ENCODE results near the gene KLHL29. TPM values are rescaled to one million over a fixed set of nuclear protein-coding genes. Genes with fewer than 3 reads are reported as not detected.
"Not testable (repeated sequence)": the region's sequence is repeated elsewhere in the genome, so short reads cannot be mapped to it uniquely, and the experiment has no call there.

The KLHL29 gene
- total RNA-seq, result 1 to 10 TPM; 4.1 to 4.4 TPM

GRCh38 chr2:23384551-23385343, at the start of gene KLHL29:
TSS of gene KLHL29 (plus strand) at chr2:23385179. CDS start at chr2:23562197, 177,018 bp downstream.
- CTCF ChIA-PET, result no interaction called here
- Mint-ChIP-seq H3K4me3 (peak within 1 kb of the TSS; percentile 63), H3K9me3 (ENCODE audit: insufficient read depth) (peaks cover 3% of the 10 kb centered on the region), H3K36me3 (ENCODE audit: low read depth) (peaks cover 4% of the 10 kb centered on the region), H3K27me3 (ENCODE audit: low read depth) (peaks cover 53% of the 10 kb centered on the region), H3K27ac (no peak within 1 kb of the TSS), H3K4me1 (ENCODE audit: low read depth) (peaks cover 27% of the 10 kb centered on the region)
- POLR2A ChIA-PET, result no interaction called here
- ATAC-seq (peak; percentile 83), DNase-seq (peak; percentile 71)

- Mint-ChIP-seq H3K4me3 (no peak overlapping the region), H3K9me3 (ENCODE audit: insufficient read depth) (no peaks in the 10 kb centered on the region), H3K27ac (no peak overlapping the region), H3K4me1 (ENCODE audit: low read depth) (no peaks in the 10 kb centered on the region), H3K27me3 (ENCODE audit: low read depth) (peaks cover 2% of the 10 kb centered on the region), H3K36me3 (ENCODE audit: low read depth) (no peaks in the 10 kb centered on the region)
- ChIA-PET CTCF (no interaction called here), POLR2A (no interaction called here)
- ATAC-seq (no peak), DNase-seq (no peak)
Observed at GRCh38 chr2:23335550-23335949, 49.4 kb upstream of the KLHL29 start.

- Mint-ChIP-seq H3K27me3 (ENCODE audit: low read depth) (peaks cover 27% of the 10 kb centered on the region), H3K4me1 (ENCODE audit: low read depth) (no peaks in the 10 kb centered on the region), H3K9me3 (ENCODE audit: insufficient read depth) (no peaks in the 10 kb centered on the region), H3K27ac (no peak overlapping the region), H3K4me3 (no peak overlapping the region), H3K36me3 (ENCODE audit: low read depth) (no peaks in the 10 kb centered on the region)
- POLR2A ChIA-PET, result no interaction called here
- CTCF ChIA-PET, result no interaction called here
- no peak for ATAC-seq
- no peak for DNase-seq
Observed at GRCh38 chr2:23342075-23342474, 42.9 kb upstream of the KLHL29 start.

GRCh38 chr2:23346029-23346428, 39.0 kb upstream of the KLHL29 start:
- CTCF ChIA-PET, result no interaction called here
- POLR2A ChIA-PET, result no interaction called here
- no peaks in the 10 kb centered on the region for H3K4me1 Mint-ChIP-seq (ENCODE audit: low read depth)
- H3K27me3 Mint-ChIP-seq (ENCODE audit: low read depth), result peaks cover 27% of the 10 kb centered on the region
- H3K36me3 Mint-ChIP-seq (ENCODE audit: low read depth), result no peaks in the 10 kb centered on the region
- H3K9me3 Mint-ChIP-seq (ENCODE audit: insufficient read depth), result no peaks in the 10 kb centered on the region
- no peak overlapping the region for H3K27ac Mint-ChIP-seq
- DNase-seq (no peak), ATAC-seq (no peak)
- no peak overlapping the region for H3K4me3 Mint-ChIP-seq

- ATAC-seq (no peak), DNase-seq (no peak)
- Mint-ChIP-seq H3K4me1 (ENCODE audit: low read depth) (no peaks in the 10 kb centered on the region), H3K27ac (no peak overlapping the region), H3K36me3 (ENCODE audit: low read depth) (no peaks in the 10 kb centered on the region), H3K9me3 (ENCODE audit: insufficient read depth) (no peaks in the 10 kb centered on the region), H3K27me3 (ENCODE audit: low read depth) (peaks cover 25% of the 10 kb centered on the region), H3K4me3 (no peak overlapping the region)
- POLR2A ChIA-PET, result no interaction called here
- CTCF ChIA-PET, result no interaction called here
Observed at GRCh38 chr2:23346781-23347180, 38.2 kb upstream of the KLHL29 start.

GRCh38 chr2:23347471-23348092, 37.4 kb upstream of the KLHL29 start:
- DNase-seq, result no peak
- Mint-ChIP-seq H3K4me3 (no peak overlapping the region), H3K27ac (no peak overlapping the region), H3K27me3 (ENCODE audit: low read depth) (peaks cover 25% of the 10 kb centered on the region), H3K4me1 (ENCODE audit: low read depth) (no peaks in the 10 kb centered on the region), H3K36me3 (ENCODE audit: low read depth) (no peaks in the 10 kb centered on the region), H3K9me3 (ENCODE audit: insufficient read depth) (no peaks in the 10 kb centered on the region)
- CTCF ChIA-PET, result no interaction called here
- no peak for ATAC-seq
- POLR2A ChIA-PET, result no interaction called here

- peaks cover 27% of the 10 kb centered on the region for H3K27me3 Mint-ChIP-seq (ENCODE audit: low read depth)
- H3K4me1 Mint-ChIP-seq (ENCODE audit: low read depth); H3K36me3 Mint-ChIP-seq (ENCODE audit: low read depth); H3K9me3 Mint-ChIP-seq (ENCODE audit: insufficient read depth); H3K27ac Mint-ChIP-seq; POLR2A ChIA-PET; DNase-seq; ATAC-seq; H3K4me3 Mint-ChIP-seq; CTCF ChIA-PET: not testable (repeated sequence)
Observed at GRCh38 chr2:23348093-23348481, 36.9 kb upstream of the KLHL29 start.

GRCh38 chr2:23349508-23349907, 35.5 kb upstream of the KLHL29 start:
- Mint-ChIP-seq H3K4me3 (no peak overlapping the region), H3K36me3 (ENCODE audit: low read depth) (no peaks in the 10 kb centered on the region), H3K27ac (no peak overlapping the region), H3K4me1 (ENCODE audit: low read depth) (no peaks in the 10 kb centered on the region), H3K9me3 (ENCODE audit: insufficient read depth) (no peaks in the 10 kb centered on the region), H3K27me3 (ENCODE audit: low read depth) (peaks cover 26% of the 10 kb centered on the region)
- CTCF ChIA-PET, result interaction anchor here (1.4 kb wide), 1 partner anchor 20 kb away, joined by 3 read pairs; no protein-coding TSS in a partner anchor
- no peak for DNase-seq
- no peak for ATAC-seq
- POLR2A ChIA-PET, result no interaction called here

- POLR2A ChIA-PET, result no interaction called here
- ATAC-seq (no peak), DNase-seq (no peak)
- H3K27me3 Mint-ChIP-seq (ENCODE audit: low read depth), result peaks cover 24% of the 10 kb centered on the region
- no peak overlapping the region for H3K4me3 Mint-ChIP-seq
- CTCF ChIA-PET, result interaction anchor here (1.4 kb wide), 1 partner anchor 20 kb away, joined by 3 read pairs; no protein-coding TSS in a partner anchor
- H3K36me3 Mint-ChIP-seq (ENCODE audit: low read depth), result no peaks in the 10 kb centered on the region
- no peaks in the 10 kb centered on the region for H3K9me3 Mint-ChIP-seq (ENCODE audit: insufficient read depth)
- no peak overlapping the region for H3K27ac Mint-ChIP-seq
- no peaks in the 10 kb centered on the region for H3K4me1 Mint-ChIP-seq (ENCODE audit: low read depth)
Observed at GRCh38 chr2:23350041-23350791, 34.8 kb upstream of the KLHL29 start.

- peaks cover 22% of the 10 kb centered on the region for H3K27me3 Mint-ChIP-seq (ENCODE audit: low read depth)
- POLR2A ChIA-PET, result no interaction called here
- H3K4me1 Mint-ChIP-seq (ENCODE audit: low read depth), result no peaks in the 10 kb centered on the region
- DNase-seq, result no peak
- H3K27ac Mint-ChIP-seq, result no peak overlapping the region
- CTCF ChIA-PET, result interaction anchor here (0.6 to 1.4 kb wide), 2 partner anchors 21 to 24 kb away, joined by 3 read pairs; no protein-coding TSS in a partner anchor
- no peak overlapping the region for H3K4me3 Mint-ChIP-seq
- no peaks in the 10 kb centered on the region for H3K9me3 Mint-ChIP-seq (ENCODE audit: insufficient read depth)
- no peak for ATAC-seq
- H3K36me3 Mint-ChIP-seq (ENCODE audit: low read depth), result no peaks in the 10 kb centered on the region
Observed at GRCh38 chr2:23350792-23351355, 34.1 kb upstream of the KLHL29 start.

- ChIA-PET POLR2A (no interaction called here), CTCF (interaction anchor here (0.6 to 1.4 kb wide), 2 partner anchors 20 to 24 kb away, joined by 3 read pairs; no protein-coding TSS in a partner anchor)
- no peaks in the 10 kb centered on the region for H3K4me1 Mint-ChIP-seq (ENCODE audit: low read depth)
- H3K27ac Mint-ChIP-seq, result no peak overlapping the region
- peaks cover 22% of the 10 kb centered on the region for H3K27me3 Mint-ChIP-seq (ENCODE audit: low read depth)
- DNase-seq (peak; percentile 67), ATAC-seq (peak; percentile 98)
- no peaks in the 10 kb centered on the region for H3K36me3 Mint-ChIP-seq (ENCODE audit: low read depth)
- H3K4me3 Mint-ChIP-seq, result no peak overlapping the region
- H3K9me3 Mint-ChIP-seq (ENCODE audit: insufficient read depth), result no peaks in the 10 kb centered on the region
Observed at GRCh38 chr2:23351388-23352141, 33.4 kb upstream of the KLHL29 start.
